Activated CD4-positive, alpha-beta T cell treated with anti-CD3 and anti-CD28 coated beads, Interleukin-2, amount 50 U/mL, for 1 hour (primary cell): ENCODE measurements around the gene LAMTOR4.
"Not testable (repeated sequence)": the region's sequence is repeated elsewhere in the genome, so short reads cannot be mapped to it uniquely, and the experiment has no call there.

ENCODE experiments used
- DNase-seq: peaks from one replicate; pipeline ENCODE4 v3.0.0-alpha.2; 2020

LAMTOR4 gene

GRCh38 chr7:100124301-100125230 lies 24.2 kb upstream of the LAMTOR4 start:
- no peak for DNase-seq

GRCh38 chr7:100126239-100126930 lies 22.3 kb upstream of the LAMTOR4 start:
- no peak for DNase-seq

GRCh38 chr7:100126931-100127865 lies 21.5 kb upstream of the LAMTOR4 start, which contains the start of gene MBLAC1:
Gene MBLAC1 (plus strand): TSS chr7:100126967. CDS start chr7:100127396, 429 bp downstream.
- peak; percentile 92 for DNase-seq

- peak; percentile 22 for DNase-seq
Observed at GRCh38 chr7:100127866-100128636, 20.7 kb upstream of the LAMTOR4 start.

GRCh38 chr7:100128637-100128963 lies 20.1 kb upstream of the LAMTOR4 start:
- DNase-seq, result no peak

- DNase-seq, result not testable (repeated sequence)
Observed at GRCh38 chr7:100130220-100130607, 18.5 kb upstream of the LAMTOR4 start.

- DNase-seq, result peak; percentile 87
Observed at GRCh38 chr7:100130608-100131453, 17.9 kb upstream of the LAMTOR4 start.

- DNase-seq, result no peak
Observed at GRCh38 chr7:100132126-100132525, 16.6 kb upstream of the LAMTOR4 start.

GRCh38 chr7:100132697-100133151 lies 16.0 kb upstream of the LAMTOR4 start:
- peak; percentile 63 for DNase-seq

- DNase-seq, result no peak
Observed at GRCh38 chr7:100137851-100138760, 10.6 kb upstream of the LAMTOR4 start.

- no peak for DNase-seq
Observed at GRCh38 chr7:100141555-100141949, 7.2 kb upstream of the LAMTOR4 start.

- DNase-seq, result no peak
Observed at GRCh38 chr7:100142461-100142860, 6.3 kb upstream of the LAMTOR4 start.

GRCh38 chr7:100146350-100146749 lies 2.4 kb upstream of the LAMTOR4 start:
- not testable (repeated sequence) for DNase-seq

- DNase-seq, result no peak
Observed at GRCh38 chr7:100147278-100147677, 1.4 kb upstream of the LAMTOR4 start.

GRCh38 chr7:100148225-100148558 lies 526 bp upstream of the LAMTOR4 start:
- no peak for DNase-seq

- DNase-seq, result no peak
Observed at GRCh38 chr7:100152404-100152803, 3.7 kb downstream of the LAMTOR4 start.

- no peak for DNase-seq
Observed at GRCh38 chr7:100152937-100153666, 4.4 kb downstream of the LAMTOR4 start.

GRCh38 chr7:100153708-100154535 lies 5.2 kb downstream of the LAMTOR4 start:
- no peak for DNase-seq
